HG03064 (cell line): Measurements from ENCODE around the gene SLITRK2.

Experiments used
- ATAC-seq: cut with Tn5 transposase; IDR thresholded peaks from one replicate; pipeline ENCODE4 v1.9.1; 2021; ENCODE audit warnings: low read depth; ENCODE audit not compliant: unreplicated experiment

Gene SLITRK2, protein sequence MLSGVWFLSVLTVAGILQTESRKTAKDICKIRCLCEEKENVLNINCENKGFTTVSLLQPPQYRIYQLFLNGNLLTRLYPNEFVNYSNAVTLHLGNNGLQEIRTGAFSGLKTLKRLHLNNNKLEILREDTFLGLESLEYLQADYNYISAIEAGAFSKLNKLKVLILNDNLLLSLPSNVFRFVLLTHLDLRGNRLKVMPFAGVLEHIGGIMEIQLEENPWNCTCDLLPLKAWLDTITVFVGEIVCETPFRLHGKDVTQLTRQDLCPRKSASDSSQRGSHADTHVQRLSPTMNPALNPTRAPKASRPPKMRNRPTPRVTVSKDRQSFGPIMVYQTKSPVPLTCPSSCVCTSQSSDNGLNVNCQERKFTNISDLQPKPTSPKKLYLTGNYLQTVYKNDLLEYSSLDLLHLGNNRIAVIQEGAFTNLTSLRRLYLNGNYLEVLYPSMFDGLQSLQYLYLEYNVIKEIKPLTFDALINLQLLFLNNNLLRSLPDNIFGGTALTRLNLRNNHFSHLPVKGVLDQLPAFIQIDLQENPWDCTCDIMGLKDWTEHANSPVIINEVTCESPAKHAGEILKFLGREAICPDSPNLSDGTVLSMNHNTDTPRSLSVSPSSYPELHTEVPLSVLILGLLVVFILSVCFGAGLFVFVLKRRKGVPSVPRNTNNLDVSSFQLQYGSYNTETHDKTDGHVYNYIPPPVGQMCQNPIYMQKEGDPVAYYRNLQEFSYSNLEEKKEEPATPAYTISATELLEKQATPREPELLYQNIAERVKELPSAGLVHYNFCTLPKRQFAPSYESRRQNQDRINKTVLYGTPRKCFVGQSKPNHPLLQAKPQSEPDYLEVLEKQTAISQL

DNA sequence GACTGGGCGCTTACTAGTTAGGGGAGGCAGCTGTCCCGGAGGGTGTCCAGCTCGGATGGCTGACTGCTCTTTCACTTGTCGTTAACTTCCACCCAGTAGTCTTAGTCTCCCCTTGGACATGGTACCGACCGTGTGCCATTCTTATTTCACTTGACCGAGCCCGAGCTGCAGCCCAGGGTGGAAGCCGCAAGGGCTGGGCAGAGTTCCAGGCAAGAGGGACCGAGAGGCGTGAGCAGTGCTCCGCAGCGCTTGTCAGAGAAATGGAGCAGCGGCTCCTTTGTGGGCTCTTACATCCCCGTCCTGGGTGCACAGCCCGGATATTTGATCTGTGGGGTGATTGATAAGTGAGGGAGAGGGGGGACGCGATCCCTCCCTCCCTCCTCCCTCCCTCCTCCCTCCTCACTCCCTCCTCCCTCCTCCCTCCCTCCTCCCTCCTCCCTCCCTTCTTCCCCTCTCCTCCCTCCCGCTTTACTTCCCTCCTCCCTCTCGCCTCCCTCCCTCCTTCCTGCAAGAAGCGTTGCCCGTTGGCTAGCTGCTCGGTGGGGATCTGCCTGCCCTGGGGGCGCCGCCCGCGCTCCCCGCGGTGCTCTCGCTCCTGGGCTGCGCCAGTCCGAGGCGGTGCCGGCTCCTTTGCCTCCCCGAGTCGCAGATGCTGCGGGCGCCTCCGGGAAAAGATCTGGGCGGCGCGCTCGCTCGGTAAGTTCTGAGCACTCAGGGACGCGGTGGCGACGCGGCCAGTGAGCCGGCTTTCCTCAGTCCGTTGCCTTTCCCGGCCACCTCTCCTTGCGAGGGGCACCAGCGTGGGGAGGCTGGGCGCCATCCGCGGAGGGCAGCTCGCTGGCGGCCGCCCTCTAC, at the start of gene SLITRK2:
Gene SLITRK2 (plus strand): TSS at position 499 of the 855 bp plus-strand sequence. CDS start 4,597 bp downstream, outside the sequence.
- no peak for ATAC-seq

DNA sequence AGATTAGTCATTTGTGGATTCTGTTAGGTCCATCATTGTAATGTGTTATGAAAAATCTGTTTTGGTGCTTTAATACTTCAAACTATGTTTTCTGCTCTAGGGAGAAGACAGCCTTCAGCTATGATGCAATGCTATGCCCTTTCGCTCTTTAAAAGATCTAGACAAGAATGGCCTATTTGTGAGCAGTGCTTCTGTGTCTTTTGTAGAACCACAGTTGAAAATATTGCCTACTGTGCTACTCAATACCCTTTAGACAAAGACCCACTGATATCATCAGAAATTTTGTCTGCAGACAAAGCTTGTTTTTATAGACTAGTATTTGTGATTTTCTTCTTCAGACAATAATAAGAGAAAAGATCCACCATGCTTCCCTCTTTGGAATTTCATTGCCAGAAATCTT, 44.6 kb upstream of the SLITRK2 start:
- ATAC-seq = no peak

DNA sequence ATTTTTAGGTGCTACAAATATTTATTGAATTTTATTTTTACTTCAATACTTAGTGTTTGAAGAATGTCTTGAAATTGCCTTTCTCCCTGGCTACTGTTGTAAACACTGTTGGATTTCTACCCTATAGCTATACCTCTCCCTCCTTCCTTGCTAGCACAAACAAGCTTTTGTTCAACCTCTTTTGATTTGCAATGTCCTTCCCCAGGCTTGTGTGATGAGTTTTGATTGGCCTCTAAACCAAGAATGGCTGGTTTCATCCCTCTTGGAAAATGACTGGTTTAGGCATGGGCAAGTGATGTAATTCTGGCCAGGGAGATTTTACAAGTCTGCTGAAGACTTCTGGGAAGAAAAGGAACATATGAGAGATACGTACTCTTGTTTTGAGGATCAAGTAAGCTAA, 25.3 kb upstream of the SLITRK2 start:
- no peak for ATAC-seq

DNA sequence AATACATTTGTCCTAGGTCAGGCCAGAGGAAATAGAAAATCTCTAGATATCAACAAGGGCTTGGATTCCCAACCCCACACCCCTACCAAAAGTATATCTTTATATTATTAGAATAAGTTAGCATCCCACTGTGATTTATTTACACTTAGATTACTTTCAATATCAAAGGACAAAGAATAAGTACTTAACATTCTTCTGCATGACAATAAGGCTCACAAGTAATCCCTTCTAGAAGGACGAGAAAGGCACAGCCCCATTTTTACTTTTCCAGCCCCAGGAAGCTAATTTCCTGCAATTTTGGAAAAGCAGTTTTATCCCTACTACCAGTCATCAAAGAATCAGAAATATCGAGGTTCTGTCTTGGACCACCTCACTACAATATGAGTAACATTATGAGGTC, 14.1 kb upstream of the SLITRK2 start:
- ATAC-seq = no peak

DNA sequence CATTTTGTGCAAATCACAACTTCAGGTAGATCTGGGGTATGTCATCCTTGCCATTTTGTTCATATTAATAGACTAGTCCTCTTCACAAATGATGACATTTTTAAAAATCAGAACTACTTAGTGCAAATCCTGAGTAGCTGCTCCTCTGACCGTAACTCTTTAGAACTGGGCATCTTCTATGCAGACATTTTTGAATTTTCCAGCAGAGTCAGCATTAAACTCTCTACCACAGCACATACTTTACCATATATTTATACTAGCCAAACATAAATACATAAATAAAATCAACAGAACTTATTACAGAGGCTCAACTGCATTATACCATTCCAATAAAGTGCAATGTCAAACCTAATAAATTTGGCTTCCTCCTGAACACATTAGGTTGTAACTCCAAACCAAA, 4.5 kb upstream of the SLITRK2 start:
- ATAC-seq = no peak

DNA sequence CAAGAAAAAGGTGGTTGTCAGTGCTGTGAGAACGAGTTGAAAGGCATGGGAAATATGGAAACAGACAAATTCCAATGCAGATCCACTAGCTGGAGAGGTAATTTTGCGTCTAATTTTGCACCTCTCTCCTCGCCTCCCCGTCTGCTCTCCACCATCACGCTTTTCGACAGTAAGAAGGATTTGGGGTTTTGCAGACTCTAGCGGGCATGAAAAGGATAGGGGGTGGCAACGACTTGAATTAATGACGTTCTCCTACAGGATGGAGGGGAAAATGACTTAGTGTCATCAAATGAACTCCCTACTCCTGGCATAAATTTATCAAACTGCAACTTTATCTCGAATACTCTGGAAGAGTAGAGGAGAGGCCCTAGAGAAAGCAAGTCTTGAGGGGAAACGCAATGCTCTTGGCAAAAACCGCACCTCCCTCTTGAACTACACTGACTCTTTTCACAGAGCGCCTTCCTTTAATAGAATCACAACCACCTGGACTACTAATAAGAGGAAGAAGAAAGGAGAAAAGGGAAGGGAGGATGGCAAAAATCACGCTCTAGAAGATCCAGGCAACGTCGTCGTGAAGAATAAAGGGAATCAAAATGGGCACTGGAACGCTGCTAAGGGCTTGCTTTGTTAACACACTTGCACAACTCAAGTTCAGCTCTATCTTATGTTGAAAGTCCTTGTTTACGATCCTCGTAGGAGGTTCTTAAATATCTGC, 871 bp upstream of the SLITRK2 start:
- no peak for ATAC-seq

DNA sequence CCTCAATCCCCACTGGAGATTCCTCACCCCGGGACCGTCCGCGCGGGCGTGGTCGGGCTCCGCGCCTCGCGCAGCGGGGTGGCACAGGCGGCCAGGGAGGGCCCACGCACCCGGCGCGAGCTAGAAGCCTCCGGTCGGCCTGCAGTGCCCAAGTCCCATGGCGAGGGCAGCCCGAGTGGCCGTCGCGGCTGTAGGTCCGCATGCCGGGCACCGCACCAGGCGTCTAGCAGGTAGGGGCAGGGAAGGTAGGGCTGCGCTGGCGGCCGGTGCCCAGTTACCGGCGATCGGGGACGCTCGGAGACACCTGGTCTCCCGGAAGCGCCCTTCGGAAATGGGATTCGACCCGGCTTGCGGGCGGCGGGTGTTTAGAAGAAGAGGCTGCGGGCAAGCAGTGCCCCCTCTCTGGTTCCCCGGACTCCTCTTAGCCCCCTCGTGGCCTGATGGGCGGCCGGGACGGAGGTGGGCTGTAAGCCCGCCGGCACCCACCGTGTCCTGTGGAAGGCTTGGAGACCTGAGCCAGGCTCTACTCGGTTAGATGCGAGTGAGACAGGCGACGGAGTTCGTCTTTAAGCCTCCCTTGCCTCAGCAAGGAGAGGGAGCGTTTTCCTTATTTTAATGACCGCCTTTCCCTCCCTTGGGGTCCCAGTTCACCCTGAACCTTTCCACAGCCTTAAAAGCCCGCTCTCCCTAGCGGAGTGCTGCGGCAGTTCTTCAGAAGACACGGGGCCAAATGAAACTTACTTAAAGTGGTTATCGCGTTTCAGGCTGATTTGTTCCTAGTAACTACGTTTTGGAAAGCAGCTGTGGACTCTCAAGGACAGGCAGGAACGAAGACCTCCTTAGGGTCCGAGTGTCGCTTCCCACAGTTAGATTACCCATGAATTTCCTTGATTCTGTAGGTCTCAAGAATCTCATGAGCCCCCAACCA, 821 bp downstream of the SLITRK2 start:
- ATAC-seq = no peak

DNA sequence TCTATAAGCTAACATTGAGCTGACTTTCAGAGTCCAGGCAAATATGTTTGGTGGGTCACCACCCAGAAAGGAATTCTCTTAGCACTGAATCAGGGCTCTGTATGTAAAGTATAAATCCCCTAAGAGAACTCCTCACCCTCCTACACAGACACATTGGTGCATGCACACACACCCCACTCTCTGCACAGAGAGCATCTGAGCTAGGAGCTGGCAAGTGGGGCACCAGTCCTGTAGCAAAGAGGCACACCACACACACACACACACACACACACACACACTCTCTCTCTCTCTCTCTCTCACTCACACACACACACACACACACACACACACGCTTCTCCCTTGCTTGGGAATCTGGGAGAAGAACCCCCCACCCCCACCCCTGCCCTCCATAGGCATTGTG, 3.2 kb downstream of the SLITRK2 start:
- ATAC-seq = no peak

DNA sequence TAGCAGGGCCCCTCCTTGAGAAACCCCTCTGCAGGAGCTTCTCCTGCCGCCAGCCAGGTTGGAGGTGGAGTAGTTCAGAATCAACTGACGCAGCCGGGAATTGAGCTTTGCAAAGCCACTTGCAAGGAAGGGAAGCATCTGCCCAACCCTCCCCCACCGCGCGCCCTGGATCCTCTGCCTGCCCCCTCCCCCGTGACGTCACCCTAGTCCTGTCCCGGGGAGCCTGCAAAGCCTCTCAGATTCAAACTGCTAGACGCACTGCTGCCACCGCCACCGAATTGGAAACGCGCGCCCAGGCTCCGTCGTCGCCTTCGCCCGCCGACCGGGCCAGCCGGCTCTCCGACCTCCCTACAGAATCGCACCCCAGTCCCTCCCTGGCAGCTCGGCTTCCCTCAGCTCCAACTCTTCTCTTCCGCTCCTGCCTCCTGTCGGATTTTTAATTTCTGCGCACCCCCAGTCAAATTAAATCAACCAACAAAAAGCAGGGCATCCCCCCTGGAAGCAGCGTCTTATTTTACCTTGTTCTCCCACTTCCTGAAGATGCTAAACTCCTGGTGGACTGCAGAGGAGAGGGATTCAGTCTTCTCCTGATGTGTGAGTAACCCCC, 3.8 kb downstream of the SLITRK2 start:
- ATAC-seq = no peak

DNA sequence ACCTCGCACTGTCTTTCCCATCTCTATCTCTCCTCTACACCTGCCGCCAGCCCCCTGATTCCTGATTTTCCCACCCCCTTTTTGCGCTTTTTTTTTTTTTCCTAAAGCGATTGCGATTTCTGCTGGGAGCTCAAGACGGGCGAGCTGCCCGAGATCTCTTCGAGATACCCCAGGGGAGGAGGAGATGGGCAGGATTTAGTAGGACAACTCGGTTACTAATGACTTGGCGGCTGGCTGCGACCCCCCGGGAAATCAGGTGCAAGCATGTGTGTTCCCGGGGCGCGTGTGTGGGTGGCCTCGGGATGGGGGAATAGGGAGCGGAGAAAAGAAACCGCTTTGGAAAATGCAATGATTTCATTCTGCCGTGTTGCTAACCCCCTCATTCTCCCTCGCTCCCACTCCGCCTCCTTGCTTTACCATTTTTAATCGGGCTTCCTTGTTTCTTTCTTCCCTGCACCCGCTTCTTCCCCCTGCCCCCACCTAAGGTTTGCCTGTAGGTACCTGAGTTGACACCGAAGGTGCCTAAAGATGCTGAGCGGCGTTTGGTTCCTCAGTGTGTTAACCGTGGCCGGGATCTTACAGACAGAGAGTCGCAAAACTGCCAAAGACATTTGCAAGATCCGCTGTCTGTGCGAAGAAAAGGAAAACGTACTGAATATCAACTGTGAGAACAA, 4.4 kb downstream of the SLITRK2 start:
- no peak for ATAC-seq

DNA sequence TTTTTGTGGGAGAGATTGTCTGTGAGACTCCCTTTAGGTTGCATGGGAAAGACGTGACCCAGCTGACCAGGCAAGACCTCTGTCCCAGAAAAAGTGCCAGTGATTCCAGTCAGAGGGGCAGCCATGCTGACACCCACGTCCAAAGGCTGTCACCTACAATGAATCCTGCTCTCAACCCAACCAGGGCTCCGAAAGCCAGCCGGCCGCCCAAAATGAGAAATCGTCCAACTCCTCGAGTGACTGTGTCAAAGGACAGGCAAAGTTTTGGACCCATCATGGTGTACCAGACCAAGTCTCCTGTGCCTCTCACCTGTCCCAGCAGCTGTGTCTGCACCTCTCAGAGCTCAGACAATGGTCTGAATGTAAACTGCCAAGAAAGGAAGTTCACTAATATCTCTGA, 5.5 kb downstream of the SLITRK2 start:
- no peak for ATAC-seq

DNA sequence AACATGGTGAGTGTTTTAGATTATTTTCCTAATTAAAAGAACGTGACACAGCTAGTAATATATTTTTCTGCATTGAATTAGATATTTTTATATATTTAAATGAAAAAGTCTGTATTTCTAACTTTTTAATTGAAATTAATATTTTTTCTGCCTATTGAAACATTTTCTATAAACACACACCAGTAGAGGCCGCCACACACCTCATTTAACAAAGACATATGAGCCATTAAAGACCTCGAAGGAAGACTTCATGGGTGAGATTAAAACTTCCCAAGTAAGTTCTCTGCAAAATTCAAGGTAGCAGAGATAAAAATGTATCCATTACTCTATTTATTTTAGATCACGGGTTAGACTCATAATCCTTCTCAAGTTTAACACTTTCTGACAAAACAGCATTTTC, 8.3 kb downstream of the SLITRK2 start:
- ATAC-seq = no peak

DNA sequence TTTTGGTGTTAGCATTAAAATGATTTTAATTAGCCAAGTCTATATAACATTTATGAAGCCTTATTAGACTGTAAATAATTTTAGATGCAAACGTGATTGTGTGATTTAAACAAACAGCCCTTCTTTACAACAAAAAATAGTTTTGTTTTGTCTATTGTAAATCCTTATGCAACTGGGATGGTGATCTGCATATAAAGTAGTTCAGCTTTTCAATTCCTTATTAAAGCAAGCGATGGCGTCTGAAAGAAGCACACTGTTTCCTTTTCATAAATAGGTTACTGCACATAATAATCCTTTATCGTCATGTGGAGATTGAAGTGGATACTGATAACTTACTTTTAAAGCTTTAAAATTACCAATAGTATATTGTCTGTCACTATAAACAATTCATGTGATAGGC, 8.8 kb downstream of the SLITRK2 start:
- ATAC-seq = no peak

DNA sequence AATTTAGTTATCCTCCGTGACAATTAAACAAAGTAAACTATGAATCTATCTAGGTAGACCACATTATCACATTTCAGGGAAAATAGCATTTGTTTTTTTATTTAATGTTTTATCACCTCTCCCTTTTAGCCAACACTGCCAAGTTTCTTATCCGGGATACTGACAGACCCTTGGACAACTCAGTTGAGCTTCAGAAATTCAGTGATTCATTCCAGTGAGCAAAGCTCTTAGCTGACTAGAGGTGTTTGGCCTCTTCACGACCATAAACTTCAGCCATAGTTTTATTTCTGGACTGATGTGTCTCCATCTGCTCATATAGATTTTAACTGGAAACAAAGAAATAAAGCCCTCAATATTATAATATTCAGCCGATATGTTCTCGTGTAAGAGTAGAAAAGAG, 15.2 kb downstream of the SLITRK2 start:
- ATAC-seq = no peak

DNA sequence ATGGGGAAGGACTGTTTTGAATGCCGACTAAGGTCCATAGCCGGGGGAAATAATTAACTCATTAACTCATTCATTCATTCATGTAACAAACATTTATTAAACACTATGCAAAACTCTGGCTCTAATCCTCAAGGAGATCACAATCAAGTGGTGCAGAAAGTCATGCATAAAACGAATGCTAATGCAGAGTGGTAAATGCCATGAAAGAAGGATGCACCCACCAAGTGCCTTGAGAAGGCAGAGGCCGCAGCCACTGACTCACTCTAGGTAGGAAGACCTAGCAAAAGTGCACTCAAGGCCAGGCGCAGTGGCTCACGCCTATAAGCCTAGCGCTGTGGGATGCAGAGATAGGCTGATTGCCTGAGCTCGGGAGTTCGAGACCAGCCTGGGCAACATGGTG, 22.9 kb downstream of the SLITRK2 start:
- ATAC-seq = no peak

DNA sequence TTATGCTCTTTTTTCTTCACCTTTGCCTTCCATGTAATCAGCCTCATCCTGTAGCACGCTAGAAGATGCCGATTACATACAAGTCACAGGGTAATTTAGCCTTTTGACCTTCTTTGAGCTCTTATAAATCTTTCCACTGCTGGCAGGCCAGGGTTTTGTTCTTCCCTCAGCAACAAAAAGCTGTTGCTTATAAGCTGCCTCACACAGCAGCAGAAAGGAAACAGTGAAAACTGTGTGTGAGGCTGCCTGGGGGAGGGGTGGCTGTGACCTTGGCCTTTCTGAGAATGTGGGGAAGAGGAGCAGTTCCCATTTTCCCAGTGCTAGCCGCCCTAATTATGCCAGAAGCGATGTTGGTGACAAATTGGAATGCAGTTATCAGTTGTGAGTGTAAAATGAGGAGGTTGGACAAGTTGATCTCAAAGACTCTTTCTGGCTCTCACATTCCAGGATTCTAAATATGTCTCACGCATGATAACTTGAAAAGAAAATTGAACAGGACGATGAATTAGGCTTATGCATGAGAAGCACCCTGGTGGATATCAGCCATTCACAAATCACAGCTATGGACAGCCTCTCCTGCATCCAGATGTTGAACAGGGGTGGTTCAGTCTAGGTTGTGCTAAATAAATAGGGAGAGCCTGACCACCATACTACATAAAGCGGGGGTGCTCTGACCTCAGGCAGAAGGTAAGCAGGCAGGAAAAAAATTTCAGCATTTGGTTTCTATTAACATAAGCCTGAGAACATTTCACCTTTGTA, 25.7 kb downstream of the SLITRK2 start:
- ATAC-seq = no peak

DNA sequence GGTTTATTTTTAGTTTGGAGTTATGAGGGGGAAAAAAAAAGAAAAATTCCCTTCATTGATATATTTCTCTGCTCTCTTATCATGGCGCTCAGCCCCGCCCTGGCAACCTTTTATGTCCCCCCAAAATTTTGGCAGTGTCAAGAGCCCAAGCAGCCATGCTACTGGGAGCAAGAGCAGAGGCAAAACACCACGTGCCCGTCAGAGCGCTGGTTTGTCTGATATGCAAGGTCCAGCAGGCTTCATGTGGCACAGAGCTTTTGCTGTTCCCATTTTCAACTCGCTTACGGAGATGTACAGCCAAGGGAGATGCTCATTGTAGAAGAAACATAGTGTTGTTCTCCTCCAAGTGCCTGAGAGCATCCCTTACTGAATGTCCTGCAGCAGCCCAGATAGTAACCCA, 27.3 kb downstream of the SLITRK2 start:
- no peak for ATAC-seq

DNA sequence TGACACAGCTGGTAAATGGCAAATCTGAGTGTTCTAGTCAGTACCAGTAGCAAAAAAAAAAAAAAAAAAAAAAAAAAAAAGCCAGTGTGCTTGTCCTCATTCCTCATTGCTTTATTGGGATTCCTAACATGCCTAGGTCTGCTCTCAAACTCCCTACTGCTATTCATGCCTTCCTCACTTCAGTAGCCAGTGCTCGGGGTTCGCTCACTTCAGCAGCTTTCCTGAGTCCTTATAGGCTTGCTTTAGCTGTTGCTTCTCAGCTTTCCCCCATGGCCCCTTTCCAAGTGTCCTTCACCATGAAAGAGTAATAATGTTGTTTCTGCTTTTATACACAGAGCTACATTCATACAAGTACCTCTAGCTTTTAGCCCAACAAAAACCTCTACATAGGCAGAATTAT, 30.8 kb downstream of the SLITRK2 start:
- no peak for ATAC-seq
